Fibroblast of villous mesenchyme (primary cell): ENCODE data around the gene SCUBE1. TPM values are rescaled to one million over a fixed set of nuclear protein-coding genes. Genes with fewer than 3 reads are reported as not detected.

ENCODE experiments used
- DNase-seq: peaks from one replicate; pipeline ENCODE4 v3.0.0-alpha.2; 2010; ENCODE audit warnings: low read depth
- H3K4me3 ChIP-seq: 2 replicates; pipeline ENCODE4 v1.5.1; 2011; ENCODE audit warnings: low read depth, mild to moderate bottlenecking, low read length
- CTCF ChIP-seq: IDR thresholded peaks from 2 replicates; pipeline ENCODE4 v1.5.1; 2012; ENCODE audit warnings: low read depth, mild to moderate bottlenecking, low read length; ENCODE audit not compliant: insufficient read depth
- total RNA-seq: library from RNA; depleted of rRNA; stranded (reverse); fragments of >200 nt; gene quantifications from 2 replicates; pipeline ENCODE4 v1.2.3, GENCODE V29; 2012

The SCUBE1 gene
- total RNA-seq, 1 donor = not detected

- no peak overlapping the region for H3K4me3 ChIP-seq
- TF ChIP-seq CTCF = peak; percentile 41
- DNase-seq = no peak
Measured at GRCh38 chr22:43159484-43160178, 183.5 kb downstream of the SCUBE1 start.

- no peak for TF ChIP-seq CTCF
- no peak overlapping the region for H3K4me3 ChIP-seq
- DNase-seq = no peak
Measured at GRCh38 chr22:43158778-43159483, 184.2 kb downstream of the SCUBE1 start.

GRCh38 chr22:43157874-43158546 is 185.2 kb downstream of the SCUBE1 start:
- H3K4me3 ChIP-seq = no peak overlapping the region
- no peak for TF ChIP-seq CTCF
- DNase-seq = no peak

GRCh38 chr22:43156413-43156812 is 186.8 kb downstream of the SCUBE1 start:
- TF ChIP-seq CTCF = no peak
- no peak for DNase-seq
- no peak overlapping the region for H3K4me3 ChIP-seq

GRCh38 chr22:43155789-43156188 is 187.4 kb downstream of the SCUBE1 start:
- no peak for TF ChIP-seq CTCF
- DNase-seq = no peak
- H3K4me3 ChIP-seq = no peak overlapping the region

GRCh38 chr22:43154887-43155536 is 188.2 kb downstream of the SCUBE1 start:
- DNase-seq = no peak
- no peak for TF ChIP-seq CTCF

More at GRCh38 chr22:43154887-43155536, 188.2 kb downstream of the SCUBE1 start:
- H3K4me3 ChIP-seq = no peak overlapping the region
